A673 (cell line): Measurements from ENCODE around the gene SATB2.
A peak's percentile ranks its signal among the peaks of the same experiment; 100 is the strongest.

ENCODE experiments used
- EZH2 ChIP-seq: fragments of 200-600 bp; sonication (generic); IDR thresholded peaks from 2 replicates; pipeline ENCODE4 v1.6.1; 2017; ENCODE audit warnings: borderline replicate concordance, low read depth, mild to moderate bottlenecking, mixed read lengths, antibody characterized with exemption, low read length; ENCODE audit not compliant: poor library complexity, severe bottlenecking
- TF ChIP-seq, protein P1 (sequence below): fragments of 300-800, 200-600 bp; sonication (generic); conservative IDR thresholded peaks from 2 replicates; pipeline ENCODE4 v1.5.1; 2017; ENCODE audit warnings: low read depth, mild to moderate bottlenecking, antibody characterized with exemption, low read length, moderate library complexity, mixed read lengths

DNA sequence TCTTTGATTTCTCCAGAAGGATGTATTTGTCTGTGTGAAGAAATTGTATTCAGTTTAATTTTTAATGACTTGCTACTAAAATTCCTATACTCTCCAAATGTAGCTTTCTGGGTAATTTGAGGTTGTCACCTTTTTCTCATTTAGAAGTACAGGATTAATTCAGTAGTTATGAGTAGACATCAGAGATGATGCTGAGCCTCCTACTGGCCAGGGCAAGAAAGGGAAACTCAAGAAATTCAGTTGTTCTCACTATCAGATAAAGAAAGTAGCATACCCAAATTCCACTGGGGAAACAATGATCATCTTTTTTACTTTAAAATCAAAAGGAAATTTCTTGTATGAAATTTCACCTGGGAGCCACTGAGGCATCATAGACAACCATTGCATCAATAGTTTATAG lies 199.4 kb downstream of the SATB2 start:
- TF ChIP-seq, protein P1, sequence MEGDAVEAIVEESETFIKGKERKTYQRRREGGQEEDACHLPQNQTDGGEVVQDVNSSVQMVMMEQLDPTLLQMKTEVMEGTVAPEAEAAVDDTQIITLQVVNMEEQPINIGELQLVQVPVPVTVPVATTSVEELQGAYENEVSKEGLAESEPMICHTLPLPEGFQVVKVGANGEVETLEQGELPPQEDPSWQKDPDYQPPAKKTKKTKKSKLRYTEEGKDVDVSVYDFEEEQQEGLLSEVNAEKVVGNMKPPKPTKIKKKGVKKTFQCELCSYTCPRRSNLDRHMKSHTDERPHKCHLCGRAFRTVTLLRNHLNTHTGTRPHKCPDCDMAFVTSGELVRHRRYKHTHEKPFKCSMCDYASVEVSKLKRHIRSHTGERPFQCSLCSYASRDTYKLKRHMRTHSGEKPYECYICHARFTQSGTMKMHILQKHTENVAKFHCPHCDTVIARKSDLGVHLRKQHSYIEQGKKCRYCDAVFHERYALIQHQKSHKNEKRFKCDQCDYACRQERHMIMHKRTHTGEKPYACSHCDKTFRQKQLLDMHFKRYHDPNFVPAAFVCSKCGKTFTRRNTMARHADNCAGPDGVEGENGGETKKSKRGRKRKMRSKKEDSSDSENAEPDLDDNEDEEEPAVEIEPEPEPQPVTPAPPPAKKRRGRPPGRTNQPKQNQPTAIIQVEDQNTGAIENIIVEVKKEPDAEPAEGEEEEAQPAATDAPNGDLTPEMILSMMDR = peak; percentile 48
- TF ChIP-seq EZH2 = no peak
